HG03139 (cell line): Measurements from ENCODE around the gene LOXHD1.

Experiments used
- ATAC-seq: cut with Tn5 transposase; IDR thresholded peaks from one replicate; pipeline ENCODE4 v1.9.1; 2021; ENCODE audit not compliant: unreplicated experiment

The LOXHD1 gene

GRCh38 chr18:46575851-46576250, 81.2 kb downstream of the LOXHD1 start:
- ATAC-seq: no peak

DNA sequence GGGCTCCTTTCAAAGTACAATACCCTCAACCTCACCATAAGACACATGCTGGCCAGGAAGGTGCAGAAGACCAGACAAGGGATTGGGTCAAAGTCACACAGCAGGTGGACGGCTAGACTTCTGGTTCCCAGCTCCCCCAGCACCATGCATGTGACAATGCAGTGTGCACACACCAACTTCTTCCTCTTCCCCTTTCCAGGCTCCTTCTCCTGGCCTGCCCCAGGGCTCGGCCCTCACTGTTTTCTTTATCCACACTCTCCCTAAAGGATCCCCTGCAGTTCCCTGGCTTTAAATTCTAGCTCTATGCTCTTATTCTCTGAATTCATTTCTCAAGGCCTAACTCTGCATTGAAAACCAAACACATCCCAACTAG, 82.3 kb downstream of the LOXHD1 start:
- no peak for ATAC-seq

- no peak for ATAC-seq
Observed at GRCh38 chr18:46574000-46574742, 82.8 kb downstream of the LOXHD1 start.

DNA sequence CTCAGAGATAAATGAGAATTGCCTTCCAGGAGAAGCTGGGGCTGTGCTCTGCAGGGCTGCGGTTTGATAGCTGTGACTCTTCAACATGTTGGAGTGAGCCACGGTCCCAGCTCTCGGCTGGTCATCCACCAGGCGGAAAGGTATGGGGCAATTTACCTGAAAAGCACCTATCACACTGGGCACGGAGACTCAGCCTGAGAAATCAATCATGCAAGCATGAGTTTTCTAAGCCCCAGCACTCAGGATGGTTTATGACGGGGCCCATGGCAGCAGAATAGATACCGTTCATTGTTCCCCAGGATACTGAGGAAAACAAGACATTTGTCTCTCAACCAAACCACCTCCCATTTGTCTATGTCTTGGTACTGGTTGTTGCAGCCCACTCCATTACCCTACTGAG, 83.9 kb downstream of the LOXHD1 start:
- no peak for ATAC-seq

DNA sequence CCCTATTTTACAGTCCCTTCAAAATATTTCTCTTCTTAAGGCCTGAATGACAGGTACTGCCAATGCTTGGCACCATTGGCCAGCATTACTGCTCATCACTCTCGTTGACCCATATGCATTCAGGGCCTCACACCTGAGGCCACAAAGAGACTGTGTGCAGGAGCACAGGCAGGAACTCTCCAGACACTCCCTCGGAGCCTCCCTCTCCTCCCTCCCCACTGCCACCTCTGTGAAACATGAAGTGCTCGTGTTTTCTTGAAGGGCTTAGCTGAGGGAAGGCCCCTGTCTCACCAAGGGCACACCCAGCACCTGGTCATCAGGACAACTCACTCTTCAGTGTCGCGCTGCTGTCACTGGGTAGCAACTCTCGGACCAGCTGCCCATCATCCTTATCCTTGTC, 85.3 kb downstream of the LOXHD1 start:
- no peak for ATAC-seq

GRCh38 chr18:46570666-46571065, 86.4 kb downstream of the LOXHD1 start:
- ATAC-seq: no peak

DNA sequence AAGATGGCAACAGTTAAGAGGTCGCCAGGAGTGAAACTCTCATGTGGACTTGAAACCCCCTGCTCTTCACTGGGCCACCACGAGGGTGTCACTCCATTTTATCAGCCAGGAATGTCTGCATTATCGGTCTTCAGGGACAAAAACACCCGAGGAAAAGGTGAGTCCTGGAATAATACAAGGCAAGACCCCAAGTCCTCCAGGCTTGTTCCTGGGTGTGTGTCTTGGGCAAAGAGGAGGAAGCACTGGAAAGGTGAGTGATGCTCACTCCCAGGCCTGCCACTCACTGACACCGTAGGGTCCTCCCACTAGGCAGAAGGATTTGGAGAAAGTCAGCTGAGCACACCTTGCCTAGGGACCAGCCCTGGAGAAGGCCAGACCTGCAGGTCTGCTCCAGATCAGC, 86.9 kb downstream of the LOXHD1 start:
- ATAC-seq: no peak

DNA sequence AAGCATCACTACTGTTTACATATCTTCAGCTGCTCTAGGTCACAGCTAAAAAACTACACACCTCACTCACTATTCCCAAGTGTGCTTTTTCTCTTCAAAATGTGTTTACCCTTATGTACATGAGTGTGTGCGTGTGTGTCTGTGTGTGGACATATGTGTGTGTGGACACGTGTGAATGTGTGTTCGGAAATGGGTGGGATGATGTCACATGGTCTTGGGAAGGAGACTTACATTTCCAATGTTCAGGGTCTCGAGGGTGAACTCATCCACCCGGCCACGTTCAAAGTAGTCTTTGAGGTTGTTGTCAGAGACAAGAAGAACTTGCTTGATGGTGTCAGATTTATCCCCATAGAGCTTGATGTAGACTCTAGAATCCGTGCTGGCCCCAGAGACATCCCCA, 87.8 kb downstream of the LOXHD1 start:
- no peak for ATAC-seq

DNA sequence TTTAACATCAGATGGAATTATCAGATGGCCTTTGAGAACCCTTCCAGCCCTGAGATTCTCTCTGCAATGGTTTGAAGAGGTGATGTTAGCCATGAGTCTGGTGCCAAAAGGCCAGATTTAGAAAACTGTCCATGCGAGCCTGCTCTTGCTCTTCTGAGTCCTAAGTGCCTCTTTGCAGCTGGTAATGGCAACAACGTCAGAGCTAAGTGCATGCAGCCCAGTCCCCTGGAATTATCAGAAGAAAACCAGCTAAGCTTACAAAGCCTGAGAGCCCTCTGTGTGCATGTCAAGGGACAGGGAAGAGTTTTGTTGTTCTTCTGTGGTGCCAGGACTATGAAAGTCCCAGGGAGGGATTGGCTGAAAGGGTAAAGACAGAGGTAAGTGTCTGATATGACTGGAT, 89.8 kb downstream of the LOXHD1 start:
- ATAC-seq: no peak

DNA sequence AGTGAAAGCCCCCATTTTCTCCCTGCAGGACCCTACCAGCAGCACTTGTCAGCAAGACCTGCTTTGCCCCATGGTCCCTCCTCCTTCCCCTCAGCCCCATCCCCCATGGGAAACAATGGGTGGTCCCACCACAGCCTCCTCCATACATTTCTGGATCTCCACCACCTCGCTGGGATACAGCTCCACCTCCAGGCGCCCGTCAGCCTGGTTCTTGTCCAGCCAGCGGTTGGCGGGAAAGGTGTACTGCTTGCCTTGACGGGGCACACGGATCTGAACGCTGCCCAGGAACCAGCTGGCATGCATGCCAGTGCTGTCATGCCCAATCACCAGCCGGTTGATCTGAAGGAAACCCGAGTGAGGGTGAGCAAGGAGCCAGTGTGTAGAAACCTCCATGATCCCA, 90.9 kb downstream of the LOXHD1 start:
- ATAC-seq: no peak

DNA sequence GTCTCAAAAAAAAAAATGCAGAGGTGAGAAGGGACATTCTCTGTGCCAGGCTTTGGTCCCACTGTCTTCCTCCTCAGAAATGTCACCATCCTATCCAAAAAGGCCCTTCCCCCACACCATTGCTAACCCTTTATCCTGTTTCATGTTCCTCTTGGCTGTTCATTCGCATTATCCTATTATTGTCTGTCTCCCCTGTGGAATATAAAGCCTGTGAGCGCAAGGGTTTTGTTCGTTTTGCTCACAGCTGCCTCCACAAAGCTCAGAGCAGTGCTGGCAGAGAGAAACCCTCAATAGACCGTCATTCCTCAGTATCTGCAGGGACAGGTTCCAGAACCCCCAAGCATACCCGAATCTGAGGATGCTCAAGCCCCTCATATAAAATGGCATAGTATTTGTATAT, 91.8 kb downstream of the LOXHD1 start:
- ATAC-seq: no peak

DNA sequence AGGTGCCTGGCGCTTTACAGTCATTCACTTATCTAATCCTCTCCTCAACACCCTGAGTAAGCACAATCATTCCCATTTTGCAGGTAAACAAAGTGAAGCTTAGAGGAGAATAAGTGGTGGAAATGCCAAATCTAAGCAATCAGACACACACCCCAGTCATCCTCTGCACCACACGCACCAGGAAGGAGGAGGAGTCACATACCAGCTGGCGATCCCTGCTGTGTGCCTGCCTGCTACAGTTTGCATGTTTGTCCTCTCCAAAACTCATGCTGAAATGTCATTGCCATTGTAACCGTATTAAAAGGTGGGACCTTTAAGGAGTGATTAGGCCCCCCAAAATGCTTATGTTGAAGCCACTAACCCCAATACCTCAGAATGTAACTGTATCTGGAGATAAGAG, 93.7 kb downstream of the LOXHD1 start:
- no peak for ATAC-seq

DNA sequence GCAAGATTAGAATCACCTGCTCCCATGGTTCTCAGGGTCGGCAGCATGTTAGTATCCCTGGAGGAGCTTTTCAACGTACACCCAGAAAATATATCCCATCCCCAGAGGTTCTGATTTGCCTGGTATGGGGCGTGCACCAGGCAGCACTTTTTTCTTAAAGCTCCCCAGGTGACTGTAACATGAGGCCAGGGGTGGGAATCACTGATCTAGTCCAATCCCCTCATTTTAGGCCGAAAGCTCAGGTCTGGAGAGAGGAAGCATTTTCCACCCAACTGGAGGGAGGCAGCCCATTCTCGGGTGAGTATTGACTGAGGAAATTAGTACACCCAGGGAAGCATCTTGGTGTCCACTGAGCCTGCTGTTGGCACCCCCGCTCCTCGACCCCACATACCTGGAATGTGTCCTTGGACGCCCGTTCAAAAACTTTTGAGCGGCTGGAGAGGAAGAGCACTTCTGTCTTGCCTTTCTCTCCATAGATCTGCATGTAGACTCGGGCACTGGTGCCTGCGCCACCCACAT, 94.3 kb downstream of the LOXHD1 start:
- no peak for ATAC-seq

DNA sequence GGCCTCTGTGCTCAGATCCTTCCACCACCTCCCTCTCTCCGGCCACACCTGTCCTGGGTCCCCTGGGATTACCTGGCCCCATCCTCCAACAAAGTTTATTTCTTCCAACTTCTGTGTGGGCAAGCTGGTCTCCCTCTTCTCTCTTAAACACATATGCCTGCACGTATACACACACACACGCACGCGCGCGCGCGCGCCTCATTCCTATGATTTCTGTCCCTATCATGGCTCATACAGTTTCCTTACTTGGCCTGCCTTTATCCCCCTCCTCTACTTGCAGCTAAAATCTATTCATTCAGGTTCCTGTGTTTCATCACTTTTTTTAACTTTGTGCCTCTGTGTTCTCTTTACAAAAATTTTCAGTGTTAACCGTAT, 96.4 kb downstream of the LOXHD1 start:
- ATAC-seq: no peak

DNA sequence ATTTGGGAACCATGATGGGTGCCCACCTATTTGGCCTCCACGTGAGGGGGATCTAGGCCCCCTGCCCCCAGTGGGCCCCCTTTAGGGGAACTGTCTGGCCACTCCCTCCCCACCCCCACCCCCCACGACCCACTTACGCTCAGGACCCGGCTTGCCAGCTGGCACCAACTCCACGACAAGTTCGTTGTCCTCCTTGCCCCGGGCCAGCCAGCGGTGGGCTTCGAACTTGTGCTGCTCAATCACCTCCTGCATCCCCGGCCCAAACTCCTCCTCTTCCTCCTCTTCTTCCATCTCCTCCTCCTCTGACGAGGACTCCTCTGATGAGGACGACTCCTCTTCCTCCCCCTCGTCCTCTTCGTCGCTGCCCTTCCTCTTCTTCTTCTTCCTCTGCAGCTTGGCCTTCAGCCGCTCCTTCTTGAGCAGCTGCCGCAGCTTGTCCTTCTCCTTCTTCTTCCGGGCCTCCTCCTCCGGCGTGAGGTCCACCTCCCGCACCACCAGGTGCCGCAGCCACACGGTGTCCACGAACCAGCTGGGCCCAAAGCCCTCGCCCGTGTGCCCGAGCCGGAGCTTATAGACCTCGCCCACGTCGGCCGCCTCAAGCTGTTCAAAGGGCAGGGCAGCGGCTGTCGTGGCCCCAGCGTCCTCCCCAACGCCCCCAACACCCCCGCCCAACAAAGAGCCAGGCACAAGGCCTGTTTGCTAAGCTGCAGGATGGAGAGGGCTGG, 96.9 kb downstream of the LOXHD1 start:
- ATAC-seq: no peak

DNA sequence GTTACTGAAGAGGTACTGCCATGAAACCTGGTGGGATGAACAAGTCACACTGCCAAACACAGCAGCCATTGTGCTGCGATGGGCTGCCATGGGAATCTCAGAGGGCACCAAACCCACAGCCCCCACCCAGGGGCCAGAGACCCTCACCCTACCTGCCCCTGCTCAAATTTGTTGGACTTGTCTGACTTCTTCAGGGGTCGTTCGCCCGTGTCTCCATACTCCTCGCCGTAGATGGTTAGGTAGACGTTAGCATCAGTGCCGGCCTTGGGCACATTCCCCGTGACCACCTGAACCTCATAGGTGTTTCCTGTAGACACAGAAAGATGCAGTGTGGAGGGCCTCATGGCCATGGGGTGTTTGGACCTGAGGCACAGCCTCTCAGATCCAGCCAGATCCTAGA, 97.7 kb downstream of the LOXHD1 start:
- ATAC-seq: no peak

DNA sequence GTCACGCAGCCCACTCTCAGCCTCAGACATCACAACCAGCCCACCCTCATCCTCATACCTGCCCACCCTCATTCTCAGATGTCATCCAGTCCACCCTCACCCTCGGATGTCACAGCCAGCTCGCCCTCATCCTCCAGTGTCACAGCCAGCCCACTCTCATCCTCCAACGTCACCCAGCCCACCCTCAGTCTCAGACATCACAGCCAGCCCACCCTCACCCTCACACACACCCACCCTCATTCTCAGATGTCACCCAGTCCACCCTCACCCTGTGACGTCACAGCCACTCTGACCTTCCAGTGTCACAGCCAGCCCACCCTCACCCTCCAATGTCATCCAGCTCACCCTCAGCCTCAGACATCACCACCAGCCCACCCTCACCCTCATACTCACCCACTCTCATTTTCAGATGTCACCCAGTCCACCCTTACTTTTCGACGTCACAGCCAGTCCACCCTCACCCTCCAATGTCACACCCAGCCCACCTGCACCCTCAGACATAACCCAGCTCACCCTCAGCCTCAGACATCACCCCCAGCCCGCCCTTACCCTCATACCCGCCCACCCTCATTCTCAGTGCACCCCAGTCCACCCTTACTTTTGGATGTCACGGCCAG, 100.3 kb downstream of the LOXHD1 start:
- ATAC-seq: no peak

DNA sequence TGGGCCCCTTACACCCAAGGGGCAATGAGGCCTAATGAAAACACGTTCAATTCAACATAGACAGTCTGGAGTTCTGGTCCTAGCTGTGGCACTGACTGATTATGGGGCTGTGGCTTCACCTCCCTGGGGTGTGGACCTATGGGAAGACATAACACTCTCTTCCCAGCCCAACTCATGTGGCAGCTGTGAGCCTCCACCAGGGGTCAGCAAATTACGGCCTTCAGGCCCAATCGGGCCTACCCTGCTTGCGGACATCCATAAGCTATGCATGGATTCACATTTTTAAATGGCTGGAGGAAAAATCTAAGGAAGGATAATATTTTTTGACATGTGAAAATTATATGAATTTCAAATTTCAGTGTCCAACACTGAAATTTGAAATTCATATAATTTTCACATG, 101.3 kb downstream of the LOXHD1 start:
- ATAC-seq: no peak

DNA sequence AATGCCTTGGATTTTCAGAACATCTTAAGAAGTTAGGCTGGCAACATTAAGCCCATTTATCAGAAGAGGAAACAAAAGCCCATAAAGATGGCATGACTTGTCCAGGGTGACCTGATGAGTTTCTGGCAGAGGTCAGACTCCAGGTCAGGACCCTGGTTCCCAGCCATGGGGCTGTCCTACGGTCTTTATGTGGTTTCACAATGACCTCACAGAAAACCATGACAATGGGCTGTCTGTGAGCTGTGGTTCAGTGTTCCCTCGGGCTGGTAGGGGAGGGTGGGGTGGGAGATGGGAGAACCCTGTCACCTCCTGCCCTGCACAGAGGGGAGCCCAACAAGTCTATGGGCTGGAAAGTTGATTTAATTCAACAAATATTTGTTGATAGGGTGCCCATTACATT, 101.8 kb downstream of the LOXHD1 start:
- no peak for ATAC-seq

DNA sequence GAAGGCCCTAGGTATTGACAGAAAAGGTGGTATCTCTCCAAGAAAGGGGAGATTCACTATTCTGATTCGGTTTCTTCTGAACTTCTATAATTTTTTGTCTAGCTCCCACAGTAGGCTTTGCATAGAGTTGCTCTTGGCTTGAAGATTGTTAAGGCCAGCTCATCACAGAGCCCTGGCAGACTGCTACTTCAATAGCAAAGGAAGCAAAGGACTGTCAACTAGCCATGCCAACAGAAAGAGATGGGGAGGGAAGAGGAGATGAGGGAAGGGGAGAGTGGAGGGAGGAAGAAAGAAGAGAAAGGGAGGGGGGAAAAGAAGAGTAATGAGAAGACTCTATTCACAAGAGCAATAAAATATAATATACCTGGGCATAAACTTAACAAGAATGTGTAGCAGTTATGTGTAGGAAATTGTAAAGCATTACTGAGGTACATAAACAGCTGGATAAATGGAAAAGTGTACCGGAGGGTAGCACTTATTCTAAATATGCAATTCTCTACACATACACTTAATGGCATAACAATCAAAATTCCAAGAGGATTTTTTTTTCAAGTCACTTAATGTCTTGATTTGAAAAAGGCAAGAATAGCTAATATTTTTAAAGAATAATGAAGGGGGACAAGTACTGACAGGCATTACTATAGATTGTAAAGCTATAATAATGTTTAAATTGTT, 102.5 kb downstream of the LOXHD1 start:
- ATAC-seq: no peak

- no peak for ATAC-seq
Observed at GRCh38 chr18:46550609-46551008, 106.4 kb downstream of the LOXHD1 start.

DNA sequence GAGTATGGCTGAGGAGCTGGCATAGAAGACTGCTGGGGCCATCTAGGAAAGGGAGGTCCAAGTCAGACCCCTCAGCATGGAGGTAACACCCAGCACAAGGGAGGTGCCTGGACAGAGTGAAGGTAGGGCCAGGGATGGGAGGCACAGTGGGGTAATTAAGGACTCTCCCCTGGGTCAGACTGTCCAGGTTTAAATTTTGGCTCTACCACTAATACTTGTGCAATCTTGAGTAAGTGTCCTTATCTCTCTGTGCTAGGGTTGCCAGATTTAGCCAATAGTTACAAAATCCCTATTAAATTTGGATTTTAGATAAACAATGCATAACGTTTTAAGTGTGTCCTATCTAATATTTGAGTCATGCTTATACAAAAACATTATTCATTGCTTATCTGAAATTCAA, 109.5 kb downstream of the LOXHD1 start:
- no peak for ATAC-seq
